Stimulated activated CD4-positive, alpha-beta T cell treated with anti-CD3 and anti-CD28 coated beads, TNF-alpha, amount 100 ng/mL, for 1 hour (primary cell): Measurements from ENCODE around the gene CPNE6.

ENCODE experiments used
- DNase-seq, 3 donors: peaks; one replicate each; pipeline ENCODE4 v3.0.0-alpha.2; 2020; ENCODE audit warnings: low read depth in 3 of 3, low spot score in 1 of 3

The CPNE6 gene

GRCh38 chr14:24054324-24054641 lies 17.1 kb upstream of the CPNE6 start:
- DNase-seq, result no peak

DNA sequence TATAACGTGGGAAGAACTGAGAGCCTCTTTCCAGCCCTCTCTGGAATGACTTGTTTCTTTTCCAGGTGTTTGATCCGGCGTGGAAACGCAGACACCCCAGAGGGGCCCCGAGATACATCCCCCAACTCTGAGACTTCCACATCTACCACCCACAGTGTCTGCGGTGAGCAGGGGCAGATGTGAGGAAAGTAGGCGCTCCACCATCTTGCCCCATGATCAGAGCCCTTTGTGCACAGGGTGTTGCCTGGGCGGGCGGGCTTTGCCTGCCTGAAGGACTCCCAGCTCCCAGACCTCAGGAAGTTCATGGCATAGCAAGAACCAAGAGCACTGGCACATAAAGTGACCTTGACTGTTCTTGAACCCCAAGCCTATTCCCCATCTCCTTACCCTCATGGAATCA lies 16.7 kb upstream of the CPNE6 start:
- no peak for DNase-seq

DNA sequence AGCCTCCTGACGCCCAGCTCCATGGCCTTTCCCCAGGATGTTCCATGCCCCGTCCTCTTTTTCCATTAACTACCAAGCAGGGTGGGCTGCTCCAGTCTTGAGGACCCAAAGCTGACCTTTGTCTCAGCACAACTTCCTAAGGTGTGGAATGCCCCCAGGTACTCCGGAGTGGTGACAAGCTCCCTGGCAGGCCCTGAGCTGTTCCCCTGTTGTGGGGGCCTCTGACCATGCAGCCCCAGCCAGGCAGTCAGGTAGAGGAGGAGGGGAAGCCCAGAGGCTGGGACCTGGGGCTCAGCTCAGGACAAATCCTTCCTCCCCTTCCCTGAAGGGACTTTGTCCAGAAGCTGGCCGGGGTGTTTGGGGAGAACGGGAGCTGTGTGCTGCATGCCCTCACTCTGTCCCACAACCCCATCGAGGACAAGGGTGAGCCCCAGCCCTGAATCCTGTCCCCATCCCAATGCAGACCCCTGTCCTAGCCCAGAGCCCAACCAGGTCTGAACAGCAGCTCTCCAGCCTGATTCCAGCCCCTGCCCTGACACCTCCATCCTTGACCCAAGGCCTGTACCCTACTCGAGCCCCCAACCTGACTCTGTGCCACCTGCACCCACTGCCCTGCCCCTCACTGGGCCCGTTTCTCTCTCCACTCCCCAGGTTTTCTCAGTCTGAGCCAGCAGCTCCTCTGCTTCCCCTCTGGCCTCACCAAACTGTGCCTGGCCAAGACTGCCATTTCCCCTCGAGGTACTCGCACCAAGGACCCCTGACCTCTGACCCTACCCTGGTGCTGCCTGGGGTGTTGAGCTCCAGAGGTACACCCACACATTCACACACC lies 15.2 kb upstream of the CPNE6 start:
- DNase-seq, result no peak

DNA sequence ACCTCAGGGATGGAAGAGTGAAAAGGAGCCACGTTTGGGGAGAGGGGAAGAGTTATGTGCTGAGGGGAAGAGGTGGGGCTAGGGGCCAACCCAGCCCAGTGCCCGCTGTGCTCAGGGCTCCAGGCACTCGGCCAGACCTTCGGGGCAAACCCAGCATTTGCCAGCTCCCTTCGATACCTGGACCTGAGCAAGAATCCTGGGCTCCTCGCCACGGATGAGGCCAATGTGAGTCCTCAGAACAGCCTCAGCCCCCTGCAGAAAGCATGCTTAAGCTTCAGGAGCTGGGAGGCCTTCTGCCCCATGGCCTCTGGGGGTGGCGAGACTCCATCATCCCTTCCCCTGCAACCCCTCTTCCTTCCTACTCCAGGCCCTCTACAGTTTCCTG lies 14.6 kb upstream of the CPNE6 start:
- no peak for DNase-seq

DNA sequence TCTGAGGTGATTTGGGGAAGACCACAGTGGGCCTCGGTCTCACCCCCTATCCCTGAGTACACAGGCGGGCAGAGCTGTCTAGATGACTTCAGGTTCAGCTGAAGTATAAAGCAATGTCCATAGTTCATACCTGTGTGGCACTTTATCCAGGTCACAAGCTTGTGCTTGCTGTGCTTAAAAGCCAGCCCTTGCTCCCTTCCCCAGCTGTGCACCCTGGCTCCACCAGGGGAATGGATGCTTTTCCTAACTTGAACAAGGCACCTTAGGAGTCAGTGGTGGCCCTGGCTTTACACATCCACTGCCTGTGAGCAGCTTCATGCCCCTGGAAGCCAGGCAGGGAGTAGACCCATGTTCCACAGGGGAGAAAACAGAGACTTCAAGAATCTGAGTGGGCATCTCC lies 14.1 kb upstream of the CPNE6 start:
- no peak for DNase-seq

DNA sequence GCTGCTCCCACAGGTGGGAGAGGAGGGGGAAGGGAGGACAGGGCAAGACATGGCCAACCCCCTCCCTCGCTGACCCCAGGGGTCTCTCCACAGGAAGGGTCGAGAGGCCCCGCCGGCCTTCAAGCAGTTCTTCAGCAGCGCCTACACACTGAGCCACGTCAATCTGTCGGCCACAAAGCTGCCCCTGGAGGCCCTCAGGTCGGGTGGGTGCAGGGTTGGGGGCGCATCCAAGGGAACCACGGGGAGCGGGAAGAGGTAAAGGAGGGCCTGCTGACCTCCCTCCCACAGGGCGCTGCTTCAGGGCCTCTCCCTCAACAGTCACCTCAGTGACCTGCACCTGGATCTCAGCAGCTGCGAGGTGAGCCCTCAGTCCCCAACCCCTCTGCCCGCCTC lies 13.5 kb upstream of the CPNE6 start:
- DNase-seq, result no peak

DNA sequence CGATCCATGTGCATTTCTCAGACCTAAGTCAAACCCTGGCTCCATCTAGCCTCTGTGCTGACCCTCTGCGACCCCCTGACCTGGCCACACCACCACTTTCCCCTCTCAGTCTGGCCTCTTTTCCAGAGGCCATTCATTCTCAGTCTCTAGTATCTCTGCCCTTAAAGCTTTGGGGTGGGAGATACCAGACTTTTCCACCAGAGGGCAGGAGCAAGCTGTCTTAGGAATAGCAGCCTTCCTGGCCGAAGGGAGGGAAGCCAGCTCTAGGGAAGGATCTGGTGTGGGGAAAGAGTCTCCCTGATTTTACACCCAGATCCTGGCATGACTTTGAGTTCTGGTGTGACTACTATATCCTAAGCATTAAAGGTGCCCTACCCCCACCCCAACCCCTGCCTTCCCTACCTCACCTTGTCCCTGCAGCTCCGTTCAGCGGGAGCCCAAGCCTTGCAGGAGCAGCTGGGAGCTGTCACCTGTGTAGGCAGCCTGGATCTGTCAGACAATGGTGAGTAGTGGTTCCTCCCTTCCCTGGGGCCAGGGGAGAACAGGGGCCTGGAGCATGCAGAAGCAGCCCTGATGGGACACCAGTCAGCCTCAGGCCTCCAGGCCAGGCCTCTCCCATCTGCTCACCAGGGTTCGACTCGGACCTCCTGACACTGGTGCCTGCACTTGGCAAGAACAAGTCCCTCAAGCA lies 13.0 kb upstream of the CPNE6 start:
- peak in 1 of 3 donors; percentile 30 for DNase-seq

DNA sequence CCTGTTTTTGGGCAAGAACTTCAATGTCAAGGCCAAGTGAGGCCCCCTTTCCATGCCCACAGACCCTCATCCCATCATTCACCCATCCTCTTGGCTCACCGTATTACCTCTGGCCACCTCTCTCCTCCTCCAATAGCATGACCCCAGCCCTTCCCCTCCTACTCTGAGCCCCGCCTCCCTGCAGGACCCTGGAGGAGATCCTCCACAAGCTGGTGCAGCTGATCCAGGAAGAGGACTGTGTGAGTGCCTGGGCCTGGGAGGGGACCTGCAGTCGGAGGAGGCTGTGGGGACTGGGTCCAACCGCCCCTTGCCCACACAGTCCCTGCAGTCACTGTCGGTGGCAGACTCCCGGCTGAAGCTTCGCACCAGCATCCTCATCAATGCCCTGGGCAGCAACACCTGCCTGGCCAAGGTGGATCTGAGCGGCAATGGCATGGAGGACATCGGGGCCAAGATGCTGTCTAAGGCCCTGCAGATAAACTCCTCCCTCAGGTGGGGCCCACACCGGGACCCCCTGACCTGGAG lies 12.3 kb upstream of the CPNE6 start:
- no peak for DNase-seq

GRCh38 chr14:24059841-24060388 lies 11.4 kb upstream of the CPNE6 start:
- DNase-seq, result no peak

- DNase-seq, result no peak
Measured at GRCh38 chr14:24060443-24060842, 10.9 kb upstream of the CPNE6 start.

- no peak for DNase-seq
Measured at GRCh38 chr14:24060984-24061913, 10.1 kb upstream of the CPNE6 start.

- no peak for DNase-seq
Measured at GRCh38 chr14:24062216-24062980, 9.0 kb upstream of the CPNE6 start.

- DNase-seq, result no peak
Measured at GRCh38 chr14:24063263-24063836, 8.0 kb upstream of the CPNE6 start.

GRCh38 chr14:24064091-24064795 lies 7.1 kb upstream of the CPNE6 start:
- DNase-seq, result no peak

GRCh38 chr14:24064856-24065255 lies 6.5 kb upstream of the CPNE6 start:
- no peak for DNase-seq

DNA sequence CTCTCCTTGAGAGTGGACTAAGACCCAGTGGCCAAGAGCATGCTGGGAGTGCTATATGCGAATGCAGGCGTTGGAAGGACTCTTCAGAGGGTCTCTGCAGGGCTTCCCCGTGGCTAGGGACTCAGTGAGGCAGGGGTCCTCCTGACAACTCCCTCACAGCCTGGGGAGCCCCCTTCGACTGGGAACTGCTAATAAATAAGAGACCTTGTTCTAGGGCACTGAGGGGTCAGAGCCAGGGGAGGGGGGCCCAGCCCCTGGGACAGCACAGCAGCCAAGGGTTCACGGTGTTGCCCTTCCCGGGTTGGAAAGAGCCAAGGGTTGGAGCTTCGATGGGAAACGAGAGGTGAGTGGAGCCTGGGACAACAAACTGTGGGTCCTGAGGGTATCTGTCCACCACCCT lies 6.0 kb upstream of the CPNE6 start:
- DNase-seq, result no peak

- no peak for DNase-seq
Measured at GRCh38 chr14:24066496-24067132, 4.7 kb upstream of the CPNE6 start.

DNA sequence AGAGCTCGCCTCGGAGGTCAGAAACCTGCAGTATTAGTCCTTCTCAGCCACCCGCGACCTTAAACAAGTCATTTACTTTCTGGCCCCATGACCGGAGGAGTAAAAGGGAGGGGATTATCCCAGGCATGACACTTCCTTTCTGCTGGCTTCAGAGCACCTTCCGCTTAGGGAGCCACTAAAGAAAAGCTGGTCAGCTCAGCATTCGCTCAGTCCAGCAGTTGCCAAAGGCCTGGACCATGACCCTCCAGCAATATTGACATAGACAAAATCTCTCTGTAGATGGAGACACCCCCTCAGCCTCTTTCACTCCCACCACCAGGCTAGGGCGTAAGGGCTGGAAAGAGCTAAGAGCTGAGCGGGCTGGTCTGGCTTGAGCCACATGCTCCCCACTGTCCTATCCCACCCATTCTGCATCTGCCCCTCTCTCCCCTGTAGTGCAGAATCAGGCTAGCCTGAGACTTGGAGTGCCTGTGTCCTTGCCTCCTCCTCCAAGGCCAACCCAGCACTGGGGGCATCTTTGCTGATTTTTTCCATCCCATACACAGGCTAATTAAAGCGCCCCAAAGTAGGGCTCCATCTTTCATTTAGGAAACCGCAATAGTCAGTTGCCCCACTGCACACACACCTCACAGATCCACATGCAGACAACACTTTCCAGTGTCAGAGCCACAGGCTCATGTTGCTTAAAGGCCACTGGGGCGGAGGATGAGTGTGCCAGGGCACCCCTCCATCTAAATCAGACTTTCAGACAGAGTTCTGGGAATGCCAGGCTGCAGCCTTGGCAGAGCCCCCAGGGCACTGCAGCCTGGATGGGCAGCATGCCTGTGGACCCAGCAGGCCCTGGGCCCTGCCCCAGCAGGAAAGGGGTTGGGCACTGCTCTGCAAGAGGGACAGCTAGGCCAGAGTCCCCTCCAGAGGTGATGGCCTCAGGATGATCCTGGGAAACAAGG lies 4.0 kb upstream of the CPNE6 start:
- no peak for DNase-seq
